ENCODE data around the gene MAPK8IP3. TPM values are rescaled to one million over a fixed set of nuclear protein-coding genes. Genes with fewer than 3 reads are reported as not detected.

MAPK8IP3 gene
- total RNA-seq, 1 experiment from 2014 or later = 13.4 TPM

- no peak for DNase-seq
- Histone ChIP-seq H3K36me3 (peaks cover 27% of the 10 kb centered on the region), H3K27me3 (no peaks in the 10 kb centered on the region)
Observed at GRCh38 chr16:1740781-1741490, 34.9 kb downstream of the MAPK8IP3 start.

GRCh38 chr16:1741553-1742165, 35.7 kb downstream of the MAPK8IP3 start:
- no peaks in the 10 kb centered on the region for H3K9me3 ChIP-seq
- H3K36me3 ChIP-seq = peaks cover 28% of the 10 kb centered on the region
- H3K4me3 ChIP-seq = no peak overlapping the region
- no peak for DNase-seq
- H3K27me3 ChIP-seq = no peaks in the 10 kb centered on the region

More at GRCh38 chr16:1740781-1741490, 34.9 kb downstream of the MAPK8IP3 start:
- H3K9me3 ChIP-seq = no peaks in the 10 kb centered on the region
- H3K4me3 ChIP-seq = no peak overlapping the region

GRCh38 chr16:1743376-1744337, 37.7 kb downstream of the MAPK8IP3 start:
- H3K36me3 ChIP-seq = peaks cover 45% of the 10 kb centered on the region
- no peak for DNase-seq
- H3K9me3 ChIP-seq = no peaks in the 10 kb centered on the region
- no peaks in the 10 kb centered on the region for H3K27me3 ChIP-seq
- no peak overlapping the region for H3K4me3 ChIP-seq

- H3K9me3 ChIP-seq = no peaks in the 10 kb centered on the region
- no peaks in the 10 kb centered on the region for H3K27me3 ChIP-seq
- peaks cover 52% of the 10 kb centered on the region for H3K36me3 ChIP-seq
- no peak for DNase-seq
- no peak overlapping the region for H3K4me3 ChIP-seq
Observed at GRCh38 chr16:1744338-1744840, 38.4 kb downstream of the MAPK8IP3 start.

GRCh38 chr16:1745181-1745899, 39.3 kb downstream of the MAPK8IP3 start:
- no peaks in the 10 kb centered on the region for H3K9me3 ChIP-seq
- H3K36me3 ChIP-seq = peaks cover 56% of the 10 kb centered on the region
- peak; percentile 71 for DNase-seq
- no peaks in the 10 kb centered on the region for H3K27me3 ChIP-seq
- no peak overlapping the region for H3K4me3 ChIP-seq

- peak; percentile 87 for DNase-seq
- no peak overlapping the region for H3K4me3 ChIP-seq
- no peaks in the 10 kb centered on the region for H3K27me3 ChIP-seq
- peaks cover 55% of the 10 kb centered on the region for H3K36me3 ChIP-seq
- no peaks in the 10 kb centered on the region for H3K9me3 ChIP-seq
Observed at GRCh38 chr16:1745900-1746692, 40.1 kb downstream of the MAPK8IP3 start.

- no peak overlapping the region for H3K4me3 ChIP-seq
- H3K36me3 ChIP-seq = peaks cover 58% of the 10 kb centered on the region
- no peaks in the 10 kb centered on the region for H3K27me3 ChIP-seq
- H3K9me3 ChIP-seq = no peaks in the 10 kb centered on the region
- DNase-seq = no peak
Observed at GRCh38 chr16:1746693-1747195, 40.7 kb downstream of the MAPK8IP3 start.

GRCh38 chr16:1747934-1748333, 41.9 kb downstream of the MAPK8IP3 start:
- peaks cover 66% of the 10 kb centered on the region for H3K36me3 ChIP-seq
- no peak for DNase-seq

GRCh38 chr16:1749152-1750117, 43.4 kb downstream of the MAPK8IP3 start:
- Histone ChIP-seq H3K4me3 (no peak overlapping the region), H3K9me3 (no peaks in the 10 kb centered on the region), H3K36me3 (peaks cover 72% of the 10 kb centered on the region), H3K27me3 (no peaks in the 10 kb centered on the region)
- no peak for DNase-seq

More at GRCh38 chr16:1747934-1748333, 41.9 kb downstream of the MAPK8IP3 start:
- H3K4me3 ChIP-seq = no peak overlapping the region
- H3K27me3 ChIP-seq = no peaks in the 10 kb centered on the region
- H3K9me3 ChIP-seq = no peaks in the 10 kb centered on the region

- Histone ChIP-seq H3K9me3 (no peaks in the 10 kb centered on the region), H3K27me3 (no peaks in the 10 kb centered on the region), H3K36me3 (peaks cover 63% of the 10 kb centered on the region), H3K4me3 (no peak overlapping the region)
- no peak for DNase-seq
Observed at GRCh38 chr16:1751946-1752345, 46.0 kb downstream of the MAPK8IP3 start.

- Histone ChIP-seq H3K4me3 (no peak overlapping the region), H3K9me3 (no peaks in the 10 kb centered on the region), H3K36me3 (peaks cover 57% of the 10 kb centered on the region), H3K27me3 (no peaks in the 10 kb centered on the region)
- DNase-seq = no peak
Observed at GRCh38 chr16:1752853-1753252, 46.9 kb downstream of the MAPK8IP3 start.

- Histone ChIP-seq H3K27me3 (no peaks in the 10 kb centered on the region), H3K4me3 (no peak overlapping the region), H3K9me3 (no peaks in the 10 kb centered on the region), H3K36me3 (peaks cover 44% of the 10 kb centered on the region)
- DNase-seq = no peak
Observed at GRCh38 chr16:1754204-1754603, 48.2 kb downstream of the MAPK8IP3 start.

GRCh38 chr16:1757714-1758461, 51.9 kb downstream of the MAPK8IP3 start:
- no peak for DNase-seq
- no peak overlapping the region for H3K4me3 ChIP-seq
- H3K27me3 ChIP-seq = no peaks in the 10 kb centered on the region
- H3K36me3 ChIP-seq = peaks cover 34% of the 10 kb centered on the region
- H3K9me3 ChIP-seq = no peaks in the 10 kb centered on the region

GRCh38 chr16:1758923-1759322, 52.9 kb downstream of the MAPK8IP3 start:
- Histone ChIP-seq H3K36me3 (peaks cover 33% of the 10 kb centered on the region), H3K27me3 (no peaks in the 10 kb centered on the region), H3K4me3 (no peak overlapping the region), H3K9me3 (no peaks in the 10 kb centered on the region)
- no peak for DNase-seq
